Sigmoid colon (tissue), 3 donors: ENCODE measurements around the gene RNH1.

Source experiments
- CTCF ChIP-seq, 4 experiments: fragments of 450-650 bp in 3 of 4; fragments of 200-600 bp in 1 of 4; IDR thresholded peaks; one replicate each; pipeline ENCODE4 v1.5.1; 2016 to 2019; ENCODE audit warnings: antibody characterized with exemption in 4 of 4, mild to moderate bottlenecking in 3 of 4, moderate library complexity in 2 of 4
- POLR2A ChIP-seq, 2 donors: fragments of 450-650 bp; IDR thresholded peaks; one replicate each; pipeline ENCODE4 v1.6.1; 2016; ENCODE audit warnings: antibody characterized with exemption in 2 of 2, mild to moderate bottlenecking in 2 of 2, moderate library complexity in 2 of 2

- TF ChIP-seq CTCF (IDR thresholded peaks at IDR 0.05) (no peak), POLR2A (IDR thresholded peaks at IDR 0.05) (no peak)
These were observed 14.4 kb downstream of the RNH1 start for GRCh38 chr11:492427-493226.
